CD4-positive, alpha-beta memory T cell (primary cell): Measurements from ENCODE around the gene HBS1L. TPM values are rescaled to one million over a fixed set of nuclear protein-coding genes. Genes with fewer than 3 reads are reported as not detected.

ENCODE experiments used
- CTCF ChIA-PET: fragments of 350-600 bp; sonication (Branson Sonifier 250); formaldehyde crosslinking; loops from one replicate; lab custom pipeline; 2021; ENCODE audit warnings: inconsistent platforms; ENCODE audit not compliant: partially characterized antibody; lab: Charles Lee
- POLR2A ChIA-PET: fragments of 350-600 bp; sonication (Branson Sonifier 250); formaldehyde crosslinking; loops from one replicate; lab custom pipeline; 2021; ENCODE audit not compliant: partially characterized antibody; lab: Charles Lee
- DNase-seq, 5 donors: peaks; one replicate each; pipeline versions ENCODE4 v3.0.0 to v3.0.0-alpha.2; 2020 to 2022; ENCODE audit warnings: mixed read lengths in 1 of 5
- H3K27ac ChIP-seq: one replicate; pipeline ENCODE4 v1.7.0; 2013; ENCODE audit warnings: low read depth, low read length
- H3K27me3 ChIP-seq: 2 replicates; pipeline ENCODE4 v1.7.0; 2013; ENCODE audit warnings: mild to moderate bottlenecking, low read length, moderate library complexity; ENCODE audit not compliant: insufficient read depth
- H3K36me3 ChIP-seq: 2 replicates; pipeline ENCODE4 v1.7.0; 2013; ENCODE audit warnings: mild to moderate bottlenecking, low read length, moderate library complexity; ENCODE audit not compliant: insufficient read depth
- H3K4me1 ChIP-seq: 2 replicates; pipeline ENCODE4 v1.7.0; 2013; ENCODE audit warnings: mild to moderate bottlenecking, low read length, moderate library complexity; ENCODE audit not compliant: insufficient read depth
- H3K4me3 ChIP-seq, 2 donors: one replicate each; pipeline ENCODE4 v1.7.0; 2013; ENCODE audit warnings: low read length in 2 of 2, mild to moderate bottlenecking in 1 of 2
- H3K9me3 ChIP-seq, 2 donors: one replicate each; pipeline ENCODE4 v1.7.0; 2013; ENCODE audit warnings: low read length in 2 of 2, control low read depth in 1 of 2; ENCODE audit not compliant: control insufficient read depth in 1 of 2
- H3K27ac Mint-ChIP-seq, 7 donors: one replicate each; pipeline ENCODE4 v1.8.0; 2020 to 2021; ENCODE audit warnings: mixed read lengths in 7 of 7, mild to moderate bottlenecking in 6 of 7, inconsistent platforms in 3 of 7, moderate library complexity in 3 of 7
- H3K27me3 Mint-ChIP-seq, 2 donors: one replicate each; pipeline ENCODE4 v1.8.0; 2020 to 2021; ENCODE audit warnings: mixed read lengths in 2 of 2
- H3K36me3 Mint-ChIP-seq, 2 donors: one replicate each; pipeline ENCODE4 v1.8.0; 2020 to 2021; ENCODE audit warnings: mixed read lengths in 2 of 2, inconsistent platforms in 1 of 2, mild to moderate bottlenecking in 1 of 2
- H3K4me1 Mint-ChIP-seq, 4 donors: one replicate each; pipeline ENCODE4 v1.8.0; 2020 to 2021; ENCODE audit warnings: mixed read lengths in 4 of 4, mild to moderate bottlenecking in 1 of 4
- H3K4me3 Mint-ChIP-seq, 8 donors: one replicate each; pipeline ENCODE4 v1.8.0; 2020 to 2021; ENCODE audit warnings: mixed read lengths in 8 of 8, mild to moderate bottlenecking in 7 of 8, moderate library complexity in 6 of 8, inconsistent platforms in 3 of 8
- H3K9me3 Mint-ChIP-seq, 8 donors: one replicate each; pipeline ENCODE4 v1.8.0; 2020 to 2021; ENCODE audit warnings: mixed read lengths in 8 of 8, mild to moderate bottlenecking in 5 of 8, inconsistent platforms in 3 of 8, moderate library complexity in 1 of 8
- intact Hi-C: fragments of 100-400 bp; cut with micrococcal nuclease; formaldehyde crosslinking; loops from one replicate; pipeline ENCODE4 v1.15.1; 2023
- polyA plus RNA-seq, 2 donors: library from polyadenylated mRNA; unstranded; fragments of 300-500 nt; fragmentation: Illumina TruSeq; gene quantifications; one replicate each; pipeline ENCODE4 v1.2.3, GENCODE V29; 2021
- total RNA-seq, 2 experiments: library from RNA; stranded (reverse); gene quantifications; one replicate each; pipeline ENCODE4 v1.2.3, GENCODE V29; 2021

HBS1L gene
- total and polyA plus RNA-seq, 4 experiments from 2014 or later, result 49.0 to 69.9 (median 61.7) TPM

- H3K27ac ChIP-seq, result no peak overlapping the region
- intact Hi-C loops, result no loop called here
- POLR2A ChIA-PET, result no interaction called here
- Mint-ChIP-seq H3K36me3 (peaks cover 64 to 67% of the 10 kb centered on the region in 2 donors), H3K27me3 (no peaks in the 10 kb centered on the region), H3K4me3 (no peak overlapping the region), H3K9me3 (no peaks in the 10 kb centered on the region), H3K4me1 (peaks cover 4 to 10% (median 6%) of the 10 kb centered on the region in 4 donors), H3K27ac (no peak overlapping the region)
- CTCF ChIA-PET, result interaction anchor here (1.1 kb wide), 1 partner anchor 34 kb away, joined by 3 read pairs; no protein-coding TSS in a partner anchor
- DNase-seq, result no peak
- no peaks in the 10 kb centered on the region for H3K27me3 ChIP-seq
- H3K4me3 ChIP-seq, result no peak overlapping the region
- H3K36me3 ChIP-seq, result peaks cover 5% of the 10 kb centered on the region
- no peaks in the 10 kb centered on the region for H3K9me3 ChIP-seq
- H3K4me1 ChIP-seq, result no peaks in the 10 kb centered on the region
These were observed 80.3 kb downstream of the HBS1L start for GRCh38 chr6:134974370-134974769.

DNA sequence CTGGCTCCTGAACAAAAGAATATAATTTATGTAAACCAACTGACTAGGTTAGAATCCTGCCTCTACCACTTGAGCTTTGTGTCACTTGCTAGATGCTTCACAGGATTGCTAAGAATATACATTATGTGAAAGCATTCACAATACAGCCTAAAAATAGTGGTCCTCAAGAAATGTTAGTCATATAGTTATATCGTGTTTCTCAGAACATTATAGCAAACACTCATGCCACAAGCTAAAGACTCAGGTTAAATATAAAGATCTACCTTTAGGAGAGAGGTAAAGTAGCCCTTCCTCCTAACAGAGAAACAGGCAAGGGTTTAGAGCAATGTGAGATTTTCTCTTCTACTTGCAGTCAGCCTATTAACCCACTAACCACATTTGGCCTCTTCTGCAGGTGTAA, 86.9 kb downstream of the HBS1L start:
- no peak for DNase-seq
- H3K9me3 Mint-ChIP-seq, result no peaks in the 10 kb centered on the region
- H3K4me3 ChIP-seq, result no peak overlapping the region
- no peaks in the 10 kb centered on the region for H3K27me3 Mint-ChIP-seq
- no peaks in the 10 kb centered on the region for H3K4me1 ChIP-seq
- intact Hi-C loops, result no loop called here
- H3K27ac Mint-ChIP-seq, result no peak overlapping the region
- POLR2A ChIA-PET, result no interaction called here
- H3K4me1 Mint-ChIP-seq, result no peaks in the 10 kb centered on the region
- CTCF ChIA-PET, result interaction anchor here (3.3 kb wide), 1 partner anchor 27 kb away, joined by 12 read pairs; no protein-coding TSS in a partner anchor
- H3K9me3 ChIP-seq, result no peaks in the 10 kb centered on the region
- H3K36me3 ChIP-seq, result peaks cover 11% of the 10 kb centered on the region
- no peak overlapping the region for H3K27ac ChIP-seq
- H3K36me3 Mint-ChIP-seq, result peaks cover 54 to 65% of the 10 kb centered on the region in 2 donors
- H3K4me3 Mint-ChIP-seq, result no peak overlapping the region
- H3K27me3 ChIP-seq, result no peaks in the 10 kb centered on the region

- CTCF ChIA-PET, result interaction anchor here (2.9 kb wide), 1 partner anchor 25 kb away, joined by 15 read pairs; no protein-coding TSS in a partner anchor
- H3K36me3 ChIP-seq, result peaks cover 11% of the 10 kb centered on the region
These were observed 90.0 kb downstream of the HBS1L start for GRCh38 chr6:134964451-134965203.

GRCh38 chr6:134962421-134962820, 92.2 kb downstream of the HBS1L start:
- H3K4me1 Mint-ChIP-seq, result no peaks in the 10 kb centered on the region
- intact Hi-C loops, result no loop called here
- DNase-seq, result no peak
- peak overlapping the region in 1 of 7 donors; percentile 36 for H3K27ac Mint-ChIP-seq
- H3K27ac ChIP-seq, result no peak overlapping the region
- no peak overlapping the region for H3K4me3 ChIP-seq
- peaks cover 0 to 10% (median 3%) of the 10 kb centered on the region in 8 donors for H3K9me3 Mint-ChIP-seq
- no peaks in the 10 kb centered on the region for H3K27me3 Mint-ChIP-seq
- H3K4me1 ChIP-seq, result no peaks in the 10 kb centered on the region
- no peaks in the 10 kb centered on the region for H3K9me3 ChIP-seq
- ChIA-PET POLR2A (no interaction called here), CTCF (no interaction called here)
- H3K27me3 ChIP-seq, result no peaks in the 10 kb centered on the region
- peaks cover 11% of the 10 kb centered on the region for H3K36me3 ChIP-seq
- peaks cover 64 to 71% of the 10 kb centered on the region in 2 donors for H3K36me3 Mint-ChIP-seq
- H3K4me3 Mint-ChIP-seq, result no peak overlapping the region

More at GRCh38 chr6:134964451-134965203, 90.0 kb downstream of the HBS1L start:
- no peaks in the 10 kb centered on the region for H3K27me3 Mint-ChIP-seq
- no peak for DNase-seq
- no peak overlapping the region for H3K27ac Mint-ChIP-seq
- intact Hi-C loops, result no loop called here
- H3K27ac ChIP-seq, result no peak overlapping the region
- POLR2A ChIA-PET, result no interaction called here
- no peak overlapping the region for H3K4me3 ChIP-seq
- H3K27me3 ChIP-seq, result no peaks in the 10 kb centered on the region
- H3K4me1 ChIP-seq, result no peaks in the 10 kb centered on the region
- no peaks in the 10 kb centered on the region for H3K4me1 Mint-ChIP-seq
- no peaks in the 10 kb centered on the region for H3K9me3 ChIP-seq
- H3K4me3 Mint-ChIP-seq, result no peak overlapping the region
- peaks cover 0 to 10% (median 2%) of the 10 kb centered on the region in 8 donors for H3K9me3 Mint-ChIP-seq
- peaks cover 71 to 75% of the 10 kb centered on the region in 2 donors for H3K36me3 Mint-ChIP-seq

DNA sequence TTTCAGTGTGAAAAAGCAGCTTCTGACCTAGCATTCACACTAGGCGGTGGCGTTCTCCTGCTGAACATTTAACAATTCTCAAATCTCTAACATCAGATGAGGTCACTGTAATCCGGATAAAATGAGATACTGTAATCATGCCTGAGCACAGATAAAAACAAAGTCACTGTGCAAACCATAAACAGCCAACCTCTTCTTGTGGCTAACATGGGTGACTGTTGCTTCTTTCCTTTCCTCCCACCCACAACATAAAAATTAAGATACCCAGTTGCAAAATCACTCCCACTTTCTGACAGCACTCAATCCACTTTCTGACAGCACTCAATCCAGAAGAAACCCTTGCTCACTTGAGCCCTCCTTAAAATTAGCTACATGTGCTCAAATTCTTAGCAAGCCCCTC, 93.3 kb downstream of the HBS1L start:
- Histone ChIP-seq H3K27ac (no peak overlapping the region), H3K36me3 (peaks cover 11% of the 10 kb centered on the region), H3K4me1 (no peaks in the 10 kb centered on the region), H3K27me3 (no peaks in the 10 kb centered on the region), H3K9me3 (no peaks in the 10 kb centered on the region), H3K4me3 (no peak overlapping the region)
- intact Hi-C loops, result no loop called here
- Mint-ChIP-seq H3K9me3 (peaks cover 0 to 10% (median 3%) of the 10 kb centered on the region in 8 donors), H3K36me3 (peaks cover 61 to 64% of the 10 kb centered on the region in 2 donors), H3K27ac (no peak overlapping the region), H3K27me3 (no peaks in the 10 kb centered on the region), H3K4me3 (no peak overlapping the region), H3K4me1 (no peaks in the 10 kb centered on the region)
- no peak for DNase-seq
- ChIA-PET POLR2A (no interaction called here), CTCF (no interaction called here)

DNA sequence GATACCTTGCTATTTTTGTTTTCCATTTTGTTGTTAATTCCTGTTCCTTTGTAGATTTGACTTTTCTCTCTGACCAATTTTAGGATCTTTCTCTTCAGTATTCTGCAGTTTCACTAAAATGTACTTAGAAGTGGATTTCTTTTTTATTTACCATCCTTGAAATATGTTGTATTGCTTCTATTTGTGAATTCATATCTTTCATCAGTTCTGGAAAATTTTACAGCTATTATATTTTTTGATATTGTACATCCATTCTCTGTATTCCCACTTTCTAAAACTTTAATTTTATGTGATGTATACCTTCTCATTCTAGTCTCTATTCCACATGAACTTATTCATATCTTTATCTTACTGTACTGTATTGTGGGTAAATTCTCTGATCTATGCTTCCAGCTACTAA, 95.0 kb downstream of the HBS1L start:
- Histone ChIP-seq H3K27ac (no peak overlapping the region), H3K36me3 (peaks cover under 1% of the 10 kb centered on the region), H3K4me1 (no peaks in the 10 kb centered on the region), H3K4me3 (no peak overlapping the region), H3K9me3 (no peaks in the 10 kb centered on the region), H3K27me3 (no peaks in the 10 kb centered on the region)
- Mint-ChIP-seq H3K27ac (no peak overlapping the region), H3K9me3 (peaks cover 0 to 10% (median 3%) of the 10 kb centered on the region in 8 donors), H3K4me1 (no peaks in the 10 kb centered on the region), H3K36me3 (peaks cover 48 to 53% of the 10 kb centered on the region in 2 donors), H3K4me3 (no peak overlapping the region), H3K27me3 (no peaks in the 10 kb centered on the region)
- CTCF ChIA-PET, result interaction anchor here (1.4 kb wide), 1 partner anchor 17 kb away, joined by 3 read pairs; no protein-coding TSS in a partner anchor
- intact Hi-C loops, result no loop called here
- no peak for DNase-seq
- POLR2A ChIA-PET, result no interaction called here

DNA sequence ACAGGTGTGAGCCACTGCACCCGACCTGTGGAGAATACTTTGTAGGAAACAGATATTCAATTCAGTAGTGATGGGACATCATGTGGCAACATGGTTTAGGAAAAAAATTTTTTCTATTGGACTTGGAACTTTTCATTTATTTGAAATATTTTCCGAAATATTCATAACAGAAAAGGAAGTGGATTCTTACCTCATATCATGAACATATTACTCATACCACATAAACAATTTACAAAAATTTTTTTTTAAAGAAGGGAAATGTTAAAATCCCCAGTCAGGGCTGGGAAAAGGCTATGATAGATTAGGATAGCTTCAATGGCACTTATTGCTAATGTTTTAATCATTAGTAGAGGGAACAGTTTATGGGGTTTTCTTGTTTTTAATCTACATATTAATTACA, 97.9 kb downstream of the HBS1L start:
- Mint-ChIP-seq H3K4me1 (no peaks in the 10 kb centered on the region), H3K36me3 (peaks cover 23 to 27% of the 10 kb centered on the region in 2 donors), H3K4me3 (no peak overlapping the region), H3K9me3 (peaks cover 0 to 9% (median 3%) of the 10 kb centered on the region in 8 donors), H3K27ac (no peak overlapping the region), H3K27me3 (no peaks in the 10 kb centered on the region)
- Histone ChIP-seq H3K27me3 (no peaks in the 10 kb centered on the region), H3K4me3 (no peak overlapping the region), H3K36me3 (no peaks in the 10 kb centered on the region), H3K9me3 (no peaks in the 10 kb centered on the region), H3K27ac (no peak overlapping the region), H3K4me1 (no peaks in the 10 kb centered on the region)
- intact Hi-C loops, result no loop called here
- ChIA-PET POLR2A (no interaction called here), CTCF (no interaction called here)
- DNase-seq, result no peak
